Measurements from ENCODE around the gene ABCB9.

DNA sequence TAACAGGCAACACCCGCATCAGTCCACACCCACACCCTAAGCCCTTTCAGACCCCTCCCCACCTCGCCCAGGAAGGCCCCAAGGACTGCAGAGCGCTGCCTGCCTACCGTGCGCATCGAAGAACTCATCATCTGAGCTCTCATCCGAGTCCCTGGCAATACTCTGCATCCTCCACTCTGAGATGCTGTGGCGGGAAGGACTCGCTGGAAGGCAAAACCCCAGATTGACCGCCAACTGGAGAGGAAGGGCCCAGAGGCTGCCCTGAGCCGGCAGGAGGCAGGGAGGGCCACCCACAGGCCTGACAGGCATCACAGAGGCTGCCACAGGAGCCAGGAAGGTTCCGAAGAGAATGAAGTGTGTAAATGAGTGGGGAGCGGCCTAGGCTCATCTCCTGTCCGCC lies 38.0 kb upstream of the ABCB9 start:
- TF ChIP-seq CTCF (IDR thresholded peaks at IDR 0.05), result no peak
- no peak for TF ChIP-seq POLR2AphosphoS5 (IDR thresholded peaks at IDR 0.05)
